Type B pancreatic cell (in vitro differentiated cells): ENCODE data around the gene METTL25B. TPM values are rescaled to one million over a fixed set of nuclear protein-coding genes. Genes with fewer than 3 reads are reported as not detected.

Experiments
- DNase-seq: peaks from one replicate; pipeline ENCODE4 v3.0.0; 2021; ENCODE audit warnings: mixed read lengths; ENCODE audit not compliant: unreplicated experiment; ENCODE audit errors: extremely low spot score
- H3K27ac Mint-ChIP-seq: 2 replicates; pipeline ENCODE4 v1.8.0; 2021; ENCODE audit warnings: mild to moderate bottlenecking, mixed read lengths
- H3K27me3 Mint-ChIP-seq: 2 replicates; pipeline ENCODE4 v1.8.0; 2021; ENCODE audit warnings: mixed read lengths
- H3K36me3 Mint-ChIP-seq: 2 replicates; pipeline ENCODE4 v1.8.0; 2021; ENCODE audit warnings: mixed read lengths
- H3K4me1 Mint-ChIP-seq: one replicate; pipeline ENCODE4 v1.8.0; 2021; ENCODE audit warnings: mixed read lengths; ENCODE audit not compliant: unreplicated experiment
- H3K4me3 Mint-ChIP-seq: 2 replicates; pipeline ENCODE4 v1.8.0; 2021; ENCODE audit warnings: mild to moderate bottlenecking, mixed read lengths
- H3K9me3 Mint-ChIP-seq: 2 replicates; pipeline ENCODE4 v1.8.0; 2021; ENCODE audit warnings: mixed read lengths
- total RNA-seq: library from RNA; stranded (reverse); gene quantifications from 2 replicates; pipeline ENCODE4 v1.2.1, GENCODE V29; 2021; ENCODE audit warnings: low replicate concordance
- TF ChIP-seq, protein P1 (sequence below): fragments of 200-600 bp; sonication (generic); conservative IDR thresholded peaks from 2 replicates; pipeline ENCODE4 v1.5.0; 2021; ENCODE audit warnings: antibody characterized with exemption, mild to moderate bottlenecking

METTL25B gene
- total RNA-seq, 1 donor from 2014 or later, result 35.2 TPM

DNA sequence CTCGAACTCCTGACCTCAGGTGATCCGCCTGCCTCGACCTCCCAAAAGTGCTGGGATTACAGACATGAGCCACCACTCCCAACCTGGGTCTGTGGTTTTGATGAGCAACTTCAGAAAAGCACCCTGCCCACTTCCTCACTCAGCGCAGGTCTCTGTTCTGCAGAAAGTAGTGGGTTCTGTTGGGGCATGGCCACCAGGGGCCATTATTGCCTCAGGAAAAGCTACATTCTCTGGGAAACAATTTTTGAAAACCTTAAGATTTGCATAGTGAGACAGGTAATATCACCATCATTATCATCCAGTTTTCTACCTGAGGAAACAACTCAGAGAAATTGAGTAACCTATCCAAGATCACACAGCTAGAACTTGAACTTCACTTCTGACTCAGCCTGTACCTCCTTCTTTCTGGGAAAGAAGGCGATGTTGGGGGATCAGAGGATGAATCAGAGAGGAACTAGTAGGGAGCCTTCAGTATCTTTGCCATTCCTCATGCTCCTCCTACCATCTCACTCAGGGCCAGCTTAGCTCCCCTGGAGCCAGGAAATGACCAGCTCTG lies 44.0 kb upstream of the METTL25B start:
- Mint-ChIP-seq H3K4me3 (no peak overlapping the region), H3K27me3 (peaks cover 32% of the 10 kb centered on the region), H3K9me3 (no peaks in the 10 kb centered on the region)

DNA sequence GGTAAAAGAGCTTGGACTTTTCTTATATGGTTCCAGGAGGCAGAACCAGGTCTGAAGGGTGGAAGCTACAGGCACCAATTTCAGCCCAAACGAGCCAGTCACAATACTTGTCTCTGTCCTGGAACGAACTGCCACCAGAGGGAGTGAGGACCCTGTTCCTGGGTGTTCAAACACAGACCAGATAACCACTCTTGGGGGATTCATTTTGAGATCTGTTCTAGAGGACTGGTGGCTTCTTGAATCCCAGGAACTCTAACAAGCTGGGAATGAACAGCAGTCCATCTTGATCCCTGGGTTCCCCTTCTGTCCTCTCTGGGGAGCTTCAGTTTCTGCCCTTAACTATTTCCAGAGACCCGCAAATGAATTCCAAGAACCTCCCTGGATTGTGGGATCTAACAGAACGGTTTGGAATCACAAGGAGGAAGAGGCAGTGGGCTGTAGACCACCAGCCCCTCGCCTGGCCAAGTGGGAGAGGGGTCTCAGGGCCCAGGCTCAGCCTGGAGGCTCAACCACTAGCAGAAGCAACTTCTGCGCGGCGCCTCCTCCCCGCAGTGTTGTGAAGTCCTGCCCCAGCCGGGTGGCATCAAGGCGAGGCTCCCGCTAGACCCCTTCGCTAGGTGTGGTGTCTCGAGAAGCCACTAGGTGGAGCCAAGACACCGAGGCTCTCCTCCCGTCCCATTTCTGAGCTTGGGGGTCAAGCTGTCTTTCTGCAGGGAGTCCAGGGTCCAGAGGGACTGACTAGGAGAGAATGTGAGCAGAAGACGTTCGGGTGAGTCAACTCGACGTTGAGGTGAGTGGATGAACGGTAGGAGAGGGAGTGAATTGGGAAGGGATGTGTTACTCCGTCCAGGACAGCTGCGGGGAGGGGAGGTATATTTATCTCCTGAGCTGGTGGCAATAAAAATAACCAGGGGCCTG lies 39.0 kb upstream of the METTL25B start:
- Mint-ChIP-seq H3K27ac (peak overlapping the region; percentile 86), H3K36me3 (no peaks in the 10 kb centered on the region), H3K4me3 (peak overlapping the region; percentile 86), H3K9me3 (no peaks in the 10 kb centered on the region), H3K4me1 (peaks cover 50% of the 10 kb centered on the region), H3K27me3 (peaks cover 10% of the 10 kb centered on the region)
- TF ChIP-seq, protein P1, sequence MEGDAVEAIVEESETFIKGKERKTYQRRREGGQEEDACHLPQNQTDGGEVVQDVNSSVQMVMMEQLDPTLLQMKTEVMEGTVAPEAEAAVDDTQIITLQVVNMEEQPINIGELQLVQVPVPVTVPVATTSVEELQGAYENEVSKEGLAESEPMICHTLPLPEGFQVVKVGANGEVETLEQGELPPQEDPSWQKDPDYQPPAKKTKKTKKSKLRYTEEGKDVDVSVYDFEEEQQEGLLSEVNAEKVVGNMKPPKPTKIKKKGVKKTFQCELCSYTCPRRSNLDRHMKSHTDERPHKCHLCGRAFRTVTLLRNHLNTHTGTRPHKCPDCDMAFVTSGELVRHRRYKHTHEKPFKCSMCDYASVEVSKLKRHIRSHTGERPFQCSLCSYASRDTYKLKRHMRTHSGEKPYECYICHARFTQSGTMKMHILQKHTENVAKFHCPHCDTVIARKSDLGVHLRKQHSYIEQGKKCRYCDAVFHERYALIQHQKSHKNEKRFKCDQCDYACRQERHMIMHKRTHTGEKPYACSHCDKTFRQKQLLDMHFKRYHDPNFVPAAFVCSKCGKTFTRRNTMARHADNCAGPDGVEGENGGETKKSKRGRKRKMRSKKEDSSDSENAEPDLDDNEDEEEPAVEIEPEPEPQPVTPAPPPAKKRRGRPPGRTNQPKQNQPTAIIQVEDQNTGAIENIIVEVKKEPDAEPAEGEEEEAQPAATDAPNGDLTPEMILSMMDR, result peak; percentile 84
- DNase-seq, result peak; percentile 88

More for the DNA sequence above, 44.0 kb upstream of the METTL25B start:
- Mint-ChIP-seq H3K4me1 (peaks cover 6% of the 10 kb centered on the region), H3K27ac (no peak overlapping the region), H3K36me3 (no peaks in the 10 kb centered on the region)
- TF ChIP-seq, protein P1, result peak; percentile 20
- DNase-seq, result no peak

DNA sequence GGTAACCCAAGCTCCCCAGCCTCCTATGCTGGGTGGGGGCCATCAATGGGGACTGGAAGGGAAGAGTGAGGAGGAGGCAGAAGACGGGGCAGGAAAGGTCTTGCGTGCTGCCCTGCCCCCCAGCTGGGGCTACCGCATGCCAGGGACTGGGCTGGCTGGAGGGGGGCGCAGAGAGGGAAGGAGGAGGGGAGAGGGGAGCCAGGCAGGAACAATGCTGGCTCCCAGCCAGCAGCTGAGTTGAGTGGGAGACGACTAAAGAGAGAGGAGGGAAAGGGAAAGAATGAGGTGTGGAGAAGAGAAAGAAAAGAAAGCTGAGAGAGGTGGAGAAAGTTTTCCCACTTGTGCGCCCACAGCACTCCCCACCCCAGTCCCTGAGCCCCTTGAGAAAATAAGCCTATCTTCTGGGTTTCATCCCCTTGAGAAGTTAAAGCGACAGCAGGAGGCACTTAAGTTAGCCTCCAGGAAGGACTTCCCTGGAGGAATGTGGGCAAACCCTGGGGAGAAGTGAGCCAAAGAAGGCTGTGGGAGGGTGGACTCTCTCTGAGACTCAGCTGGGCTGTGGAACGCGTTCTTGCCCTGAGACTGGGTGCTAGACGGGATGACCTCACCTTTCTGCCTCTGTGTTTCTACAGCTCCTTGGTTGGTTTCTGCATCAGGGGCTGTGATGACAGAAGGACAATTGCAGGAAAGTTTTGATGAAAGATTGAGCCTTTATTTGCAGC lies 38.2 kb upstream of the METTL25B start:
- Mint-ChIP-seq H3K27me3 (peaks cover 7% of the 10 kb centered on the region), H3K4me3 (peak overlapping the region; percentile 86), H3K27ac (peak overlapping the region; percentile 86), H3K9me3 (no peaks in the 10 kb centered on the region), H3K4me1 (peaks cover 55% of the 10 kb centered on the region), H3K36me3 (no peaks in the 10 kb centered on the region)
- TF ChIP-seq, protein P1, result no peak
- no peak for DNase-seq

DNA sequence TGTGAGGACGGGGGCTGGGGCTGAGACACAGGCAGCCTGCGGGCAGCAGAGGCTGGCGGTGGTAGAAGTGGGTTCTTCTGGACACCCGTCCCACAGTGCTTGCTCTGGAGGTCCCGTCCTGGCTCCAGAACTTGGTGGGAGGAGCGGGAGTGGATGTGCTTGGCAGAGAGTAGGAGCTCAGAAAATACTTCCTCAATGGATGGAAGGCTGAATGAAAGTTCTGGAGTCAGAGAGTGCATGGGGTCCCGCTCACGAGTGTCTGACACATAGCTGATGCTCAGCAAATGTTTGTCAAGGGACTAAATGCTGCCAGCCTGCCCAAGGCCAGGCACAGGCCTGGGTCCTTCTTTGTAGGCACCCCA lies 37.6 kb upstream of the METTL25B start:
- Mint-ChIP-seq H3K27me3 (peaks cover 7% of the 10 kb centered on the region), H3K9me3 (no peaks in the 10 kb centered on the region), H3K4me1 (peaks cover 55% of the 10 kb centered on the region), H3K36me3 (no peaks in the 10 kb centered on the region), H3K4me3 (peak overlapping the region; percentile 86), H3K27ac (peak overlapping the region; percentile 86)
- DNase-seq, result no peak
- TF ChIP-seq, protein P1, result no peak

- H3K4me3 Mint-ChIP-seq, result peak overlapping the region; percentile 73
Measured at GRCh38 chr1:156691191-156691590, 37.1 kb upstream of the METTL25B start.

More at GRCh38 chr1:156691191-156691590, 37.1 kb upstream of the METTL25B start:
- H3K27ac Mint-ChIP-seq, result peak overlapping the region; percentile 94
- peaks cover 55% of the 10 kb centered on the region for H3K4me1 Mint-ChIP-seq
- peaks cover 7% of the 10 kb centered on the region for H3K27me3 Mint-ChIP-seq
- DNase-seq, result no peak
- TF ChIP-seq, protein P1, result no peak
- H3K9me3 Mint-ChIP-seq, result no peaks in the 10 kb centered on the region
- no peaks in the 10 kb centered on the region for H3K36me3 Mint-ChIP-seq
